HG02798 (cell line): Measurements from ENCODE around the gene RTN1.
"Not testable (repeated sequence)": the region's sequence is repeated elsewhere in the genome, so short reads cannot be mapped to it uniquely, and the experiment has no call there.

Source experiments
- ATAC-seq: cut with Tn5 transposase; IDR thresholded peaks from one replicate; pipeline ENCODE4 v1.9.1; 2021; ENCODE audit warnings: mild to moderate bottlenecking; ENCODE audit not compliant: unreplicated experiment, poor library complexity

RTN1 gene

DNA sequence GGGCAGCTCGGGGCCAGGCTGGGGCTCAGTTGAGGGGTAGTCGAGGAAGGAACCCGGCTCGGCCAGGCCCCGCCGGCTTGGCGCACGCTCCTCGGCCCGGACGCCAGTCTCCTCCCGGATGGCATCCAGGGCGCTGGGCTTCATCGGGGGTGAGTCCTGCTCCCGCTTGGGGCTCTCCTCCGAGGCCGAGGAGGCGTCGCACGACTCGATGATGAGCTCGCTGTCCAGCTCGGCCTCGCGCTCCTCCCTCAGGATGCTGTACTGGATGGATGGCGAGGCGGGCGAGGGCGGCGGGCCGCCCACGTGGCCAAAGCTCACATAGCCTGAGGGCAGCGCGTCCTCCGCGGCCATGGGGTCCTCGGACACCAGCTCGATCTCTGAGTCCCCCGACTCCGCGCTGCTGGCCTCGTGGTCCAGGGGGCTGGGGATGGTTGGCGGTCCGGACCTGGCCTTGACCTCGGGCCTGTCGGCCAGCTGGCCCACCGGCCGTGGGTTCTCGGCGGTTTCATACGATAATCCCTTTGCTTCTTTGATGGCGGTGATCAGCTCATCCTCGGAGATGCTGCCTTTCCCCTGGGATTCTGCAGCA, 143.4 kb downstream of the RTN1 start:
- no peak for ATAC-seq

DNA sequence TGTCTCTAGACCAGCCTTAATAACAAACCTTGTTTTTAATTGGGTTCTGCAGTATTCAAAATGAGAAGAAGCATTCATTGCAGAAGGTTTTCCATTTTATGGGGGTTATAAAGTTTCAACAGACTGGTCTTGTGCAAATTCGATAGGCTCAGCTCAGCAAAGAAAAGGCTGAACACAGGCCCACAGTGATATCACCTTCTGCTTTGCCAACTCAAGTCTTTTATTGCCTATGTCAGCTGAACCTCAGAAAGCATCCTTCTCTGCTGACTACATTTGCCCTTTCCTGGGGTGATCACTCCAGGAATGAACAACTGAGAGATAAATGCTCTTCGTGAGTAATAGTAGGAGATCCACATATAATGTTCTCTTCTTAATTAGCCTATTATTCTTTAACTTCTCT, 159.5 kb downstream of the RTN1 start:
- no peak for ATAC-seq

DNA sequence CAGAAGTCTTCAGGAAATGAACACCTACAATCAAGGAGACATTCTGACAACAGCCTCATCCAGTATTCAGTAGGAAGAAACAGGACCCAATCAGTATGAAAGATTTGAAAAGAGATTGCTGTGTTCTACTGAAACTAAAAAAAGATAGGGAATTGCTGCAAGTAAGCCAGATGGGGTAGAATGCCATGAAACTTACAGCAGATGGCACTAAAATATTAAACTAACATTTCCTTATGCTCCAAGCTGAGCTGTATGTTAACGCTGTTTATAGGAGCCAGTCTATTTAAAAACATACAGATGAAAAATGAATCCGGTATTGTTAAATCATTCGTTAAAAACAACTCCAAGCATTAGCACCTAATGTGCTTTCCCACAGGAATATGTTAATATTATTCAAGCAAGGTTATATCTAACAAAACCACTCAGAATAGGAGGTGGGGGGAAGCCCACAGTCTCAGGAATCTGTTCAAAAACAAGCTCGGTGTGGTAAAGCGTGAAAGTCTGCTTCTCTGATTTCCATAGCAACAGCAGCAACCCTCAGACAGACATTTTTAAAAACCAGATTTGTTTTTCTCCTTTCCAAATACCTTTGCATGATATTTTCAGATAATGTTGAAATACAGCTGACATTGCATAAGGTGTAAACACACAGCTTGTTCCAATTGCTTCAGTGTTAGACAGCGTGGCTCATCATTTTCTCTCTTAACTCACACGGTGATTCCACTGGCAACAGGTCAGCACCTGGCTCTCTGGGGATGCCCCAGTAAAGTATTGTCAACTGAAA, 162.6 kb downstream of the RTN1 start:
- no peak for ATAC-seq

DNA sequence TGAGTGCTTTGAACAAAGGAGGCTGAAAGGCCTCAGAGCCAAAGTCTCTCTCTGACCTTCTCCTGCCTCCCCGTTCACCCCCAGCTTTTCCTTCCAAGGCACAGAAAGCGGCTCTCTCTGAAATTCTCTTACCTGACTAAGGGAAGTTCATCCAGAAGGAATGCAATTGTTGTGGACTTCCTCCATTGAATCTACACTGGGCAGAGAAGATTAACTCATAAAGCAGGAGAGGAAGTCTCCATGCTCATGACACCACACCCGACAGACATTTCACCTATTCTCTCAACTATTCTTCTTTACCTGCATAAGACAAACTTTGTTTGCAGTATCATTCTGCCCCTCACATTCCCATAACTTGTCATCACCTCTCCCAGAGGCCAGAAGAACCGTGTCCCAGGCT, 164.7 kb downstream of the RTN1 start:
- ATAC-seq, result no peak

DNA sequence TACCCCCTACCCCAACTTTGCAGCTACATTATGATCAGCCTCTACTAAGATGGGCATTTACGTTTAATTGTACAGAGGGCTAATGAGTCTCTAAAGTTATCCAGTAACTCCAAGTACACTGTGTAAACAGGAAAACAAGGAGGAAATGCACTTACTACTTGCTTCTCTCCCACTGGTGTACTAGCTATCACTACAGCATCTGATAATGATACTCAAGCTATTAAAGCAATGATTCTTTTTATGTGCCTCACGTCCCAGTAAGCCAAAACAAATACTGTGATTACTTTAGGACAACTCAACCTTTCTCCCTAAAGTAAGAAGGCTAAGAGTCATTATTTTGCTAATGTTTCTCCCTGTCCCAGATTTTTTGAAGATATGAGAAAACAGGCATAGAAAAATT, 165.3 kb downstream of the RTN1 start:
- ATAC-seq, result no peak

DNA sequence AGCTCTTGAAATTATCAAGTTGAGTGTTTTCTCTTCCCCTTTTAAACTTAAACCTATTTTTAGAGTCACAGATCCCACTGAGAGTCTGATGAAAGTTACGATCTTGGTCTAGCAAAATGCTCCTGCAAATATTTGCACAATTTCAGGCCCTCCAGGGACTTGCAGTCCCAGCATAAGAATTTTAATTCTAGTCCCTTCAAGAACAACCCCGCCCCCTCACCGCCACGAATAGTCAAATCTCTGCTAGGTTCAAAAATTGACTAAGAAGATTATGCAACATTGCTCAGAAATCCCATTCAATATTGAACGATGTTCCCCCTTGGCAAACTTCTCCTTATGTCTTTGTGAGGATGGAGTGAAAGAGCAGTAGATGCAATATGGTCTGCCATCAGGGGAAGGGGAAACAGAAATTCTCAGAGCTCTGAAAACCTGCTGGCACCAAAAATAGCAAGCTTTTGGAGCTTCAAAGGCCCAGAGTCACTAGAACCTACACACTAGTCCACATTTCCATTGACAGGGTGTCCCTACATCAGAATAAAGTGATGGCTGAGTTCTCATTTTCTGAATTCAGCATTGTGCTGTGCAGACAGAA, 166.4 kb downstream of the RTN1 start:
- ATAC-seq, result no peak

DNA sequence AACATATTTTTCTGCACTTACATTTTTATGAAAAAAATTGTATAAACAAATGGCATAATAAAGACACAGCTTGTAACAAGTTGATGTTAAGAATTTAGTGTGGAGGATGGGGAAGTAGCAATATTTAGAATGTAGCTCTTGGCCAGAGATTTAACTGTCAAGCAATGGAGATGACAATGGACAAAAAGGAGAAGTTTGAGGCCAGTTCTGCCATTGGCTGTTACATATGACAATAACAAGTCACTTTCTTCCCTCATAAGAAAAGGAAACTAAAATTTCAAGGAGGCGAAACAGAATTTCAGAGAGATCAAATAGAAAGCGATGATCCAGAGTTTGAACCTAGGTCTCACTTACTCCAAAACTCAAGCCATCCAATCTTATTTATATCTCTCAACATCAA, 171.1 kb downstream of the RTN1 start:
- ATAC-seq, result no peak

DNA sequence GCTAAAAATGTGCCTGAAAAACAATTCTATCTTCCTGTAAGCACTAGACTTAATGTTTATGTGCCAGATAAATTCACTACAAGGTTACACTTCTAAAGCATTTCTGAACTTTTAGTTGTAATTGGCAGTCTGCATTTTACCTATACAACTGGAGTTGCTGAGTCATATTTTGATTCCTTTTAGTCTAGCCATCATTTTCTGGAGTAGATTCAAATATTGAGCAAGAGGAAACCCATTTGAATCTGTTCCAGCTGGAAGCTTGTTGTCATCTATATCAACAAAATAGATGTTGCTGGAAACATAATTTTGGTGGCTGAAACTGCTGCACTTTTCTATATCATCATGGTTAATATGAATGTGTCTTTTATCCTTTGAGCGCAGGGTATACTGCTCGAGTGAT, 171.8 kb downstream of the RTN1 start:
- ATAC-seq, result no peak

DNA sequence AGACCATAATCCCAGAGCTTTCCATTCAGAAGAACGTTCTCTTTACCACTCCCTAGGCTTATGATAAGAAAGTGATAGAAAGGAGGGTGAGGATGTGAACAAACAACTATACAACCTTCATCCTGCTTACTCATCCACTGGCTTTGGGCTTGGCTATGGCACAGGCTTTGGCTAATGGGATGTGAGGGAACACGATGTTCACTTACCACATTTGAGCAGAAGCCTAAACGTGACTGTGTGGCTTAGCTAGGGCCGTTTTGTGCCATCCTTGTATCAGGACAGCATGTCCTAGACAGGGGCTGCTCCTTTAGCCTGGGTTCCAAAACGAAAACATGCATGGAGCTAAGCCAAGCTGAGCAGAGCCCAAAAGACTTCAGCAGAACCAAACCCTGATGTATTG, 175.4 kb downstream of the RTN1 start:
- no peak for ATAC-seq

DNA sequence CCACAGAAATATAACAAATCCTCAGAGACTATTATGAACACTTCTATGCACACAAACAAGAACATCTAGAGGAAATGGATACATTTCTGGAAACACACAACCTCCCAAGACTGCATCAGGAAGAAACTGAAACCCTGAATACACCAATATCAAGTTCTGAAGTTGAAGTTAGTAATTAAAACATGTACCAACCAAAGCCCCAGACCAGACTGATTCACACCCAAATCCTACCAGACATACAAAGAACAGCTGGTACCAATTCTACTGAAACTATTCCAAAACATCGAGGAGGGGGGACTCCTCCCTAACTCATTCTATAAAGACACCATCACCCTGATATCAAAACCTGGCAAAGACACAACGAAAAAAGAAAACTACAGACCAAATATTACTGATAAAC, 179.3 kb downstream of the RTN1 start:
- ATAC-seq, result no peak

DNA sequence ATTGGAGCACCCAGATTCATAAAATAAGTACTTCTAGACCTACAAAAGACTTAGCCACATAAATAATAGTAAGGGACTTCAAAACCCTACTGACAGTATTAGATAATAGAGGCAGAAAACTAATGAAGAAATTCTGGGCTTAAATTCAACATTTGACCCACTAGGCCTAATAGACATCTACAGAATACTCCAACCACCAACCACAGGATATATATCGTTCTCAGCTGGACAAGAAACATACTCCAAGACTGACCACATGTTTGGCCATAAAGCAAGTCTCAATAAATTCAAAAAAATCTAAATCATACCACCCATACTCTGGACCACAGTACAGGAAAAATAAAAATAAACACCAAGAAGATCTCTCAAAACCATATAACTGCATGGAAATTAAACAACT, 180.2 kb downstream of the RTN1 start:
- no peak for ATAC-seq

DNA sequence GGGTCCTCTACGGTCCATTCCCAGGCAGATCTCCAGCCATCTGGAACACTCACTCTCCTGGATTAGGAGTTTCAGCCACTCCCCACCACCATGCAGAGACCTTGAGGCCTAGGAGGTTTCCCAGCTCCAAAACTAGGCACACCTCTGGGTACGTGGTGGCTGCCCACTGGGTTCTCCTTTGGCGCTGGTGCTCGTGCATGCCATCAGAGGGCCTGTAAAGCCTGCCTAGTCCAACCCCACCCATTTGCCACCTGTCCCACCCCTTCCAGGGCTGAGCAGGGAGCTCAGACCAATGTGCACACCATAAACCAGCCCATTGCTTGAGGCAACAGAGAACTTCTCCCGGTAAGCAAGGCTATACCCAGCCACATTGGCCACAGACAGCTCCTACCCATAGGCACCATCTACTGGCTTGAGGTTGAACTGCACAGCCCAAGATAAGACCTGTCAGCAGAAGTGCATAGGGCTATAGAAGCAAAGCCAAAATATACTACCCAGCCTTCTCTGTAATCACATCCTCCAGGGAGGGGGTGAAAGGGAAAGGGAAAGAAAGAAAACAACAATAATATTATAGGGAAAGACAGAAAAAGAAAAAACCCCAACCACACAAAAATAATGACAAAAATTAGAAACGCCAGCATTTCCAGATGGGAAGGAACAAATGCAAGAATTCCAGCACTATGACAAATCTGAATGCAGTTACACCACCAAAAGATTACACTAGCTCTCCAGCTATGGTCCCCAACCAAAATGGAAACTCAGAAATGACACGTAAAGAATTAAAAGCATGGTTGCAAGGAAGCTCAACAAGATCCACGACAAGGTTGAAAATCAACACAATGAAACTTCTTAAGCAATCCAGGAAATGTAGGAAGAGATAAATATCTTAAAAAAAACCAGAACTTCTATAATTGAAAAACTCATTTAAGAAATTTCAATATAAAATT, 182.1 kb downstream of the RTN1 start:
- peak; percentile 99 for ATAC-seq

DNA sequence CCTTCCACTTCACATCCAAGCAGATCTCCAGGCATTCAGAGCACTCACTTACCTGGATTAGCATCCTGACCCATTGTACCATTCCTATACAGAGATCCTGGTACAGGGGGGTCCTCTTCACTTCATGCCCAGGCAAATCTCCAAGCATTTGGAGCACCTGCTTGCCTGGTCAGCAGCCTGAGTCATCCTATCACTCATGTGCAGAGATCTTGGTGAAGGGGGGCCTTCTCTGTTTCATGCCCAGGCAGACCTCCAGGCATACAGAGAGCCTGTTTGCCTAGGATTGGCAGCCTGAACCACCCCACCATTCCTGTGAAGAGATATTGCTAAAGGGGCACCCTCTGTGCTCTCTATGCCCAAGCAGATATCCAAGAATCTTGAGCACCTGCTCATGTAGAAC, 182.9 kb downstream of the RTN1 start:
- ATAC-seq, result no peak

DNA sequence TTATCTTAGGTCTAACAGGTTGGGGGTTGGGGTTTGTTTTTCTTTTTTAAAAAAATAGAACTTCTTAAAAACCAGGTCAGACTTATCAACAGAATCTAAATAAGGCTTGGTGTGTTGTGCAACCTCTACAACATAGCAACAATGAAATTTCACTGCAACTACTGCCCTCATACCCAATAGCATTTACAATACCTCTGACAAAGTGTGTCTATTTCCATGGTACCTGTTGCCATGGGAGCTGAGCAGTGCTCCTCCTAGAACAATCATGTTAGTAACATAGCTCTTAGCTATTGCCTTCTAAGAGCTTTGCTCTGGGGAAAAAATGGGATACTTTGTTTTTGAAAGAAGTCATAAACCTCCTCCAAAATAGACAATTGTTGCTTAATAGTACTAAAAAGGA, 190.7 kb downstream of the RTN1 start:
- ATAC-seq, result no peak

DNA sequence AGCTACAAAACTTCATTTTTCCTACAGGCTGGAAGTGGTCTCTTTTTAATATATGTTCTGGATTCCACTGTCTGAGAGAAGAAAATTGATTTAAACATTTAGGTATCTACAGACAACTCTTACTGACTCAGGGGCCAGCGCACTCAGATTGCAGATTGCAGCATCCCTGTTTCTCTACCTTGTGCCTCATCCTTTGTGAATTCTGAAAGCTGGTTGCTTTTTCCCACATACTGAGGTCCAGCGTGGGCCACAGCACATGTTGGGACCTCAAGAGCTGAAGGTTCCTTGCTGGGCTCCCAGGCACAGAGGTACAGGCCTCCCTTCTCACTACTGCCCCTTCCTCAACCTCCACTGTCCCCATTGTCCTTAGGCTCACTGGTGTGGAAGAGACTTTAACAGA, 192.2 kb downstream of the RTN1 start:
- ATAC-seq, result no peak

DNA sequence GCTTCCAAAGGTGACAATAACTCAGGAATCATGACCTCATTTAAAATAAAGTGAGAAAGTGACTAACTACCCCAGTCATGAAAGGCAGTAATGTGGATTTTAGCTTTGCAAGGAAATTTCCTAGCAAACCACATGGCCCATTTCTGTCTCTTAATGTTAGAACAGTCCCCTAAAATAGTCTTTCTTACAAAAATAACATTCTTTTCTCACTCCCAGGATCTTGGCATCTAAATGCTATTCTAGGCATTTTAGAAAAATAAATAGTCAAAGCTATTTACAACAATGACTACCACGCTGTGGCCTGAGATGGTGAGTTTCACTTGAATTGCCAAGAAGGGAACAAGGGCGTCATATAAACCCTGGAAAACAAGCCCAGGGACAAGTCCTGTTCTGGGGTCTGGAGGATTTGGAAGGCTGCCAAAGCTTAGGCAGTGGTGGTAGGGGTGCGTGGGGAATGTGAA, 192.8 kb downstream of the RTN1 start:
- ATAC-seq, result no peak

DNA sequence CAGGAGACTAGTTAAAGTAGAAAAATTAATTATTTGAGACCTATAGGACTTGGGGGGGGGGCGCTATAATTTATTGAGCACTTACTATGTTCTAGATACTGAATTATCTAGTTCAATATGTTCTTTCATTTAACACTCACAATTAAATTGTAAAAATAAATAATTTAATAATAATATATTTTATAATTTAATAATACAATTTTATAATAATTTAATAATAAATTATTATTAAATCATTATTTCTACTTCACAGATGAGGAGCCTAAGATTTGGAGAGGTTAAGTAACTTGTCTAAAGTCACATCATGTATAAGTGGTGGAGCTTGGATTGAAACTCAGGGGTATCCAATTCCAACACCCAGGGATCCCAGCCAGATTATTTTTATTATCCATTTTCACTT, 195.2 kb downstream of the RTN1 start:
- no peak for ATAC-seq

DNA sequence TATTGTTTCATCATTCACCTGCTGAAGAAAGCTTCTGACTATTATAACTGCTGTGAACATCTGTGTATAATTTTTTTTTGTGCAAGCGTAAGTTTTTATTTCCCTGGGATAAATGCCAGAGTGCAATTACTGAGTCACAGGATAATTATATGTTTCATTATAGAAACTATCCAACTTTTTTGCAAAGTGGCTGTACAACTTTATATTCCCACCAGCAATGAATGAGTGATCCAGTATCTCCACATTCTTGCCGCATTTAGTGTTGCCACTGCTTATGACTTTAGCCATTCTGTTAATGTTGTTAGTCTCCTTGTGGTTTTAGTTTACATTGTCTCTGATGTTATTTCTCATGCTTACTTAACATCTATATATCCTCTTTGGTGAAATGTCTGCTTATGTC, 205.8 kb downstream of the RTN1 start:
- no peak for ATAC-seq

DNA sequence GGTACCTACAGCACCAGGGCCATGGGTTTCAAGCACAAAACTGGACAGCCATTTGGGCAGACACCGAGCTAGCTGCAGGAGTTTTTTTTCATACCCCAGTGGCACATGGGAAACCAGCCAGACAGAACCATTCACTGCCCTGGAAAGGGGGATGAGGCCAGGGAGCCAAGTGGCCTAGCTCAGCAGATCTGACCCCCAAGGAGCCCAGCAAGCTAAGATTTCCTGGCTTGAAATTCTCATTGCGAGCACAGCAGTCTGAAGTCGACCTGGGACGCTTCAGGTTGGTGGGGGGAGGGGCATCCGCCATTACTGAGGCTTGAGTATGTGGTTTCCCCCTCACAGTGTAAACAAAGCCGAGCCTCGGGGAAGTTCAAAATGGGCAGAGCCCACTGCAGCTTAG, 212.8 kb downstream of the RTN1 start:
- ATAC-seq, result no peak

DNA sequence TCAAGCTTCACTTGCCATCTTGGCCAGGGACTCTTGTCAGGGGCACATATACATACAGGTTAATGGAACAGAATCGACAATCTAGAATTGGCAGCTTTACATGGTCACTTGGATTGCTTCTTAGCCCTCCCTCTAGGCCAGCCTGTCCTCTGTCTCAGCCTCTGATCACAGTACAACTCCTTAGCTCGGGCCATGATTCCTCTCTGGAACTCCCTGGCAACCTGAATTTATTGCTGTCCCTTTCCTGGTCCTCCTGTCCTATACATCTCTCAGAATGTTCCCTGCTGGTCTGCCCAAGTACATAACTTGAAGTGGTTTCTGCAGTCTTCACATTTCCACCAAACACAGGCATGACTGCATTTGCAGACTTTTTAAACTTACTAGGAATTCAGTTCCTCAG, 214.1 kb downstream of the RTN1 start:
- ATAC-seq, result no peak

DNA sequence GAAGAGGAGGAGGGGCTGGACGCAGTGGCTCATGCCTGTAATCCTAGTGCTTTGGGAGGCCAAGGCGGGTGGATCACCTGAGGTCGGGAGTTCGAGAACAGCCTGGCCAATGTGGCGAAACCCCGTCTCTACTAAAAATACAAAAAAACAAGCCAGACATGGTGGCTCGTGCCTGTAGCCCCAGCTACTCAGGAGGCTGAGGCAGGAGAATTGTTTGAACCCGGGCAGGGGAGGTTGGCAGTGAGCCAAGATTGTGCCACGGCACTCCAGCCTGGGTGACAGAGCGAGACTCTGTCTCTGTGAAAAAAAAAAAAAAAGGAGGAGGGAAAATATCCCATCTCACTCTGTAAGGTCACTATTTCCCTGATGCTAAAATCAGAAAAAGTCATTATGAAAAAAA, 216.4 kb downstream of the RTN1 start:
- ATAC-seq, result not testable (repeated sequence)
